SU-DHL-6 (cell line): ENCODE data around the gene DLG4.
"Not testable (repeated sequence)": the region's sequence is repeated elsewhere in the genome, so short reads cannot be mapped to it uniquely, and the experiment has no call there.

ENCODE experiments used
- H2AFZ ChIP-seq: fragments of 200-600 bp; sonication (generic); 2 replicates; pipeline ENCODE4 v1.6.1; 2014; ENCODE audit warnings: low read depth, mild to moderate bottlenecking, moderate library complexity, mixed read lengths, antibody characterized with exemption, low read length; ENCODE audit not compliant: severe bottlenecking
- H3F3A ChIP-seq: fragments of 200-600 bp; shearing (Covaris generic); 2 replicates; pipeline ENCODE4 v1.6.0; 2016; ENCODE audit warnings: antibody characterized with exemption, mild to moderate bottlenecking; ENCODE audit not compliant: insufficient read depth
- H3K27ac ChIP-seq: fragments of 200-600 bp; sonication (generic); 2 replicates; pipeline ENCODE4 v1.5.1; 2016; ENCODE audit warnings: low read depth, mild to moderate bottlenecking, low read length, moderate library complexity, mixed read lengths
- H3K27me3 ChIP-seq: fragments of 200-600 bp; sonication (generic), shearing (Covaris generic); 2 replicates; pipeline ENCODE4 v1.6.0; 2014; ENCODE audit warnings: mild to moderate bottlenecking, low read length
- H3K36me3 ChIP-seq: fragments of 200-600 bp; sonication (generic); 2 replicates; pipeline ENCODE4 v1.6.1; 2014; ENCODE audit warnings: mild to moderate bottlenecking, low read length, mixed read lengths
- H3K4me2 ChIP-seq: fragments of 300-600, 200-600 bp; shearing (Covaris generic), sonication (generic); 2 replicates; pipeline ENCODE4 v1.6.0; 2014; ENCODE audit warnings: low read length, low read depth, mild to moderate bottlenecking; ENCODE audit not compliant: poor library complexity, severe bottlenecking
- H3K4me3 ChIP-seq: fragments of 200-600 bp; sonication (generic); 2 replicates; pipeline ENCODE4 v1.5.1; 2014; ENCODE audit warnings: antibody characterized with exemption, low read length, mild to moderate bottlenecking, mixed read lengths; ENCODE audit not compliant: insufficient read depth, poor library complexity, severe bottlenecking
- H3K79me2 ChIP-seq: fragments of 200-600 bp; sonication (generic); 2 replicates; pipeline ENCODE4 v1.6.1; 2014; ENCODE audit warnings: mild to moderate bottlenecking, low read length, moderate library complexity; ENCODE audit not compliant: insufficient read depth
- H3K9ac ChIP-seq: fragments of 200-600 bp; sonication (generic); 2 replicates; pipeline ENCODE4 v1.7.0; 2014; ENCODE audit warnings: mild to moderate bottlenecking, low read length
- H3K9me2 ChIP-seq: fragments of 200-600 bp; sonication (generic); replicated peaks from 2 replicates; pipeline ENCODE4 v1.6.1; 2014; ENCODE audit warnings: low read length; ENCODE audit not compliant: insufficient read depth
- H3K9me3 ChIP-seq: fragments of 200-600 bp; sonication (generic); 2 replicates; pipeline ENCODE4 v1.6.1; 2014; ENCODE audit warnings: low read length, mixed read lengths; ENCODE audit not compliant: insufficient read depth
- H4K20me1 ChIP-seq: fragments of 200-600 bp; sonication (generic); 2 replicates; pipeline ENCODE4 v1.6.1; 2014; ENCODE audit warnings: low read depth, mild to moderate bottlenecking, antibody characterized with exemption, low read length, moderate library complexity, mixed read lengths
- EZH2phosphoT487 ChIP-seq: fragments of 200-600 bp; sonication (generic), shearing (Covaris generic); conservative IDR thresholded peaks from 2 replicates; pipeline ENCODE4 v1.6.1; 2018; ENCODE audit warnings: mild to moderate bottlenecking, antibody characterized with exemption, low read length, moderate library complexity, mixed read lengths
- TF ChIP-seq, protein P1 (sequence below): fragments of 200-600 bp; sonication (generic); IDR thresholded peaks from one replicate; pipeline ENCODE4 v1.5.1; 2017; ENCODE audit warnings: antibody characterized with exemption, mild to moderate bottlenecking, low read length, moderate library complexity; ENCODE audit not compliant: insufficient read depth, poor library complexity, severe bottlenecking

DLG4 gene

DNA sequence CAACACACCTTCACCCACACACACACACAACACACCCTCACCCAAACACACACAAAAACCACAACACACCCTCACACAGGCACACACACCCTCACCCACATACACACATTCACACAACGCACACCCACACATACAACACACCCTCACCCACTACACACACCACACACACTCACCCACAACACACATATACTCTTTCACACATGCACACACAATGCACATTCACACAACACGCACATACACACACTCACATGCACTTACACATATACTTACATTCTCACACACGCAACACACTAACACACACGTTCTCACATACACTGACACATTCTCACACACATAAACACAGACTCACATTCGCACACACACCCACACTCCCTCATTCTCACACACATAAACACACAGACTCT, 44.3 kb downstream of the DLG4 start:
- no peak overlapping the region for H3K9ac ChIP-seq
- H3K27ac ChIP-seq: no peak overlapping the region
- H4K20me1 ChIP-seq: no peaks in the 10 kb centered on the region

DNA sequence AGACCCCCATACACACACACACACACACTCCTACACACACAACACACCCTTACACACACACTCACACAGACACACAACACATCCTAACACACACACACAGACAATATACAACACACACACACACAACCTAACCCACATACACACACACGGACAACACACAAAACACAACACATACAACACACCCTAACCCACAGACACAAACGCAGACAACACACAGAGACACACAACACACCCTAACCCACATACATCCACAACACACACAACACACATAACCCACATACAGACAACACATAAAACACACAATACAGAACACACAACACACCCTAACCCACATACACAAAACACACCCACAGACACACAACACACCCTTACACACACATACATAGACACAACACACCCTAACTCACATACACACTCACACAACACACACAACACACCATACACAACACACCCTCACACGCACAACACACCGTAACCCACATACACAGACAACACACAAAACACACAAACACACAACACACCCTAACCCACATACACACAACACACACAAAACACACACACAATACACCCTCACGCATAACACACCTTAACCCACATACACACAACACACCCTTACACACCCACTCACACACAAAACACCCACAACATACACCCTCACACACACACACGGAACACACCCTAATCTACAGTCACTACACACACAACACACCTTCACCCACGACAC, 44.9 kb downstream of the DLG4 start:
- Histone ChIP-seq H3K4me2 (no peak overlapping the region), H2AFZ (no peak overlapping the region), H3K9me3 (peaks cover 5% of the 10 kb centered on the region; the same call in 1 of the 2 replicates), H3K27me3 (no peaks in the 10 kb centered on the region), H3K9ac (no peak overlapping the region), H4K20me1 (no peaks in the 10 kb centered on the region), H3K4me3 (no peak overlapping the region), H3K79me2 (no peaks in the 10 kb centered on the region), H3K9me2 (no peaks in the 10 kb centered on the region), H3K36me3 (no peaks in the 10 kb centered on the region), H3K27ac (no peak overlapping the region), H3F3A (no peaks in the 10 kb centered on the region)
- no peak for TF ChIP-seq EZH2phosphoT487
- TF ChIP-seq, protein P1, sequence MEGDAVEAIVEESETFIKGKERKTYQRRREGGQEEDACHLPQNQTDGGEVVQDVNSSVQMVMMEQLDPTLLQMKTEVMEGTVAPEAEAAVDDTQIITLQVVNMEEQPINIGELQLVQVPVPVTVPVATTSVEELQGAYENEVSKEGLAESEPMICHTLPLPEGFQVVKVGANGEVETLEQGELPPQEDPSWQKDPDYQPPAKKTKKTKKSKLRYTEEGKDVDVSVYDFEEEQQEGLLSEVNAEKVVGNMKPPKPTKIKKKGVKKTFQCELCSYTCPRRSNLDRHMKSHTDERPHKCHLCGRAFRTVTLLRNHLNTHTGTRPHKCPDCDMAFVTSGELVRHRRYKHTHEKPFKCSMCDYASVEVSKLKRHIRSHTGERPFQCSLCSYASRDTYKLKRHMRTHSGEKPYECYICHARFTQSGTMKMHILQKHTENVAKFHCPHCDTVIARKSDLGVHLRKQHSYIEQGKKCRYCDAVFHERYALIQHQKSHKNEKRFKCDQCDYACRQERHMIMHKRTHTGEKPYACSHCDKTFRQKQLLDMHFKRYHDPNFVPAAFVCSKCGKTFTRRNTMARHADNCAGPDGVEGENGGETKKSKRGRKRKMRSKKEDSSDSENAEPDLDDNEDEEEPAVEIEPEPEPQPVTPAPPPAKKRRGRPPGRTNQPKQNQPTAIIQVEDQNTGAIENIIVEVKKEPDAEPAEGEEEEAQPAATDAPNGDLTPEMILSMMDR: no peak

More for the DNA sequence above, 44.3 kb downstream of the DLG4 start:
- Histone ChIP-seq H3K79me2 (no peaks in the 10 kb centered on the region), H3K4me3 (no peak overlapping the region), H3K27me3 (no peaks in the 10 kb centered on the region), H3F3A (no peaks in the 10 kb centered on the region), H3K4me2 (no peak overlapping the region), H2AFZ (no peak overlapping the region), H3K9me2 (no peaks in the 10 kb centered on the region), H3K36me3 (no peaks in the 10 kb centered on the region), H3K9me3 (peaks cover 5% of the 10 kb centered on the region; the same call in 1 of the 2 replicates)
- TF ChIP-seq, protein P1: no peak
- TF ChIP-seq EZH2phosphoT487: no peak

DNA sequence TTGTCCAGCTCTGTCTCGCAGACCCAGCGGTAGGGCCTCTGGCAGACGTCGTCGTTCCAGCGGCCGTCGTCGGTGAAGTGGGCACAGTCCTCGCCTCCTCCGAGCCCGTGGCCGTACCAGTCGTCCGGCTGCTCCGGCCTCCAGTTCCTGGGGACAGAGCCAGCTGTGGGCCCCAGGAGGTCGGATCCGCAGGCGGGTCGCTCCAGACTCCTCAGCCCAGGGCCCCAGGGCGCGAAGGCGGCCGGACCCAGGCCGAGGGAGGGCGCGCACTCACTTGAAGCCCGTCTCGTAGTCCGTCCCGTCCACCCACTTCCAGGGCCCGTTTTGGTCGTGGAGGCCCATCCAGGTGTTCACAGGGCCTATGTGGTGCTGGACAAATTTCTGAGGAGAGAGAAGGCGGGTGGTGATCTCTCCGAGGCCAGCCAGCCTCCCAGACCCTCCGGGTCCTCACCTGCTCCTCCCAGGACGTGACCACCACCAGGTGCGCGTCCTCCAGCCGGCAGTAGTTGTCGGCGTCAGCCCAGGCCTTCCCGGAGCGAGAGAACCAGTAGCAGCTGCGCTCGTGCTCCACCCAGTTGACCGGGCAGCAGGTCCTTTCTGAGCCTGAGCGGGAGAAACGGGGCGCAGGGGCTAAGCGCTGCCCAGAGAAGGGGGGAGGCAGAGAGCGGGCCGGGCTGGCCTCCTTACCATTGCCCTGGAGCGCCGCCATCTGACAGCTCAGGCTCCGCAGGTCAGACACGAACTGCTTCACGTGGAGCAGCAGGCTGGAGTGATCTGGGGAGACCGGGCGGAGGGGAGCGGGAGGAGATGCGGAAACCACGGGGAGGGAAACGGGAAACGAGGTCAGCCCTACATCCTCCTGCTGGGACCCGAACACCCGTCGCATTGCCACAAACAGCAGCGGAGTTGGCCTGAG, 45.7 kb downstream of the DLG4 start:
- Histone ChIP-seq H3K36me3 (no peaks in the 10 kb centered on the region), H3K27ac (no peak overlapping the region), H3K27me3 (no peaks in the 10 kb centered on the region), H3K9ac (no peak overlapping the region), H3K9me2 (no peaks in the 10 kb centered on the region), H3F3A (no peaks in the 10 kb centered on the region), H3K4me2 (no peak overlapping the region), H2AFZ (no peak overlapping the region), H3K9me3 (peaks cover 5% of the 10 kb centered on the region; the same call in 1 of the 2 replicates), H3K79me2 (no peaks in the 10 kb centered on the region), H4K20me1 (no peaks in the 10 kb centered on the region), H3K4me3 (no peak overlapping the region)
- no peak for TF ChIP-seq EZH2phosphoT487
- TF ChIP-seq, protein P1: no peak

DNA sequence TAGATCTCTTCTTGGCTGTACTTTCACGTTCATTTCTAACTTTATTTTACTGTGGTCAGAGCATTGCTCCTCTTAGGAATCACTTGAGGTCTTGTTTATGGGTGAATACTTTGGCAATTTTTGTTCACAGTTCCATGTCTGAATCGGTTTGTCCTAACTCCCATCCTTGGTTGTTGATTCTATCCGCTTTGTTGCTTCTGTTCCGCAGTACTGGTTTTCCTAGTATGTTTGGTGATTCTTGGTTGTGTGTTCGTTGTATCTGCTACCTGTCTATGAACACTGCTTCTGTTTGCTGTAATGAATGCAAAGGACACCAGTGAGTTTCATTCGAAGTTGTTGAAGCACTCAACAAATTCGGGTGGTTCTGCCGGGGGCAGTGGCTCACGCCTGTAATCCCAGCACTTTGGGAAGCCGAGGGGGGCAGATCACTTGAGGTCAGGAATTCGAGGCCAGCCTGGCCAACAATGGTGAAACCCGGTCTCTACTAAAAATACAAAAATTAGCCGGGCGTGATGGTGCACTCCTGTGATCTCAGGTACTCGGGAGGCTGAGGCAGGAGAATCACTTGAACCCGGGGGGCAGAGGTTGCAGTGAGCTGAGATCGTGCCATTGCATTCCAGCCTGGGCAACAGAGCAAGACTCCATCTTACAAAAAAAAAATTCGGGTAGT, 47.0 kb downstream of the DLG4 start:
- not testable (repeated sequence) for H2AFZ ChIP-seq, H3K9me2 ChIP-seq, H3F3A ChIP-seq, H3K79me2 ChIP-seq, H3K36me3 ChIP-seq, H3K27me3 ChIP-seq, H3K4me2 ChIP-seq, H3K27ac ChIP-seq, H3K9ac ChIP-seq, H3K9me3 ChIP-seq, H3K4me3 ChIP-seq, H4K20me1 ChIP-seq

DNA sequence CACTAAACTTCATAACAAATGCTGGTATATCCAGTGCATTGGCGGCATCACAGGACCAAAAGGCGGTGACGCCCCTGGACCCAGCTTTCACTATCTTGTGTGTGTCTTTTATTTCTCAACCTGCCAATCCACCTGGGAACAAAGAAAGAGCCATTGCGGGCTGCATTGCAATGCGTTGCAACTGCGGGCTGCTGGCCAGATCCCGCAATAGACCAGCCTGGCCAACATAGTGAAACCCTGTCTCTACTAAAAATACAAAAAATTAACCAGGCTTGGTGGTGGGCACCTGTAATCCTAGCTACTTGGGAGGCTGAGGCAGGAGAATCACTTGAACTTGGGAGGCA, 50.1 kb downstream of the DLG4 start:
- not testable (repeated sequence) for H3K36me3 ChIP-seq, H3K27ac ChIP-seq, H3K27me3 ChIP-seq, H3K4me2 ChIP-seq, H4K20me1 ChIP-seq, H3K9me3 ChIP-seq, H3F3A ChIP-seq, H3K9me2 ChIP-seq, H3K9ac ChIP-seq, H3K79me2 ChIP-seq, H2AFZ ChIP-seq, H3K4me3 ChIP-seq
